Frontal cortex (tissue), 4 donors: Measurements from ENCODE around the gene SNTG2. TPM values are rescaled to one million over a fixed set of nuclear protein-coding genes. Genes with fewer than 3 reads are reported as not detected.

Experiments used
- DNase-seq, 2 donors: peaks; one replicate each; pipeline ENCODE4 v3.0.0; 2012; ENCODE audit warnings: low spot score in 2 of 2
- FAIRE-seq: peaks from 2 replicates; lab custom pipeline; 2012; peaks lifted over from hg19 to GRCh38; lab: Jason Lieb, UNC
- total RNA-seq: library from RNA; depleted of rRNA; stranded (reverse); fragments of >200 nt; gene quantifications from one replicate; pipeline ENCODE4 v1.2.3, GENCODE V29; 2014
- donor health status: control.
- donor health status: control.
- donor health status: control.

The SNTG2 gene
- total RNA-seq, 1 donor from 2014 or later: 4.5 TPM

DNA sequence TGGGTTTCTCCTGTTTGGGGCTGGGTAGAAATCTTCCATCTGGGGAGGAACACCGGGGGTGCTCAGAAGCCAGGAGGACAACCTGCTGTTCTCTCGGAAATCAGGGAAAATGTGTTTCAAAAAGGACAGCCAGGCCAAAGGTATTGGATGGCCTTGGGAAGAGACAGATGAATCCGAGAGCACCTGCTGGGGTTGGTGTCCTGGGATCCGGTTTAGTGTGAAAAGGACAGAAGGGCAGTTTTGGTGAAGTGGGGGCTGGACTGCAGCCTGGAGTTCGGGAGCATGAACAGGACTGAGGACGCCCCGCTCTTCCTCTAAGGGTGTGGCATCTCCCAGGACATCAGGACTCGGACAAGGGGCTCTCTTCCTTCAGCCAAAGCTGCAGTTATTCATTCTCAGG, 24.9 kb upstream of the SNTG2 start:
- FAIRE-seq: no peak
- no peak for DNase-seq

DNA sequence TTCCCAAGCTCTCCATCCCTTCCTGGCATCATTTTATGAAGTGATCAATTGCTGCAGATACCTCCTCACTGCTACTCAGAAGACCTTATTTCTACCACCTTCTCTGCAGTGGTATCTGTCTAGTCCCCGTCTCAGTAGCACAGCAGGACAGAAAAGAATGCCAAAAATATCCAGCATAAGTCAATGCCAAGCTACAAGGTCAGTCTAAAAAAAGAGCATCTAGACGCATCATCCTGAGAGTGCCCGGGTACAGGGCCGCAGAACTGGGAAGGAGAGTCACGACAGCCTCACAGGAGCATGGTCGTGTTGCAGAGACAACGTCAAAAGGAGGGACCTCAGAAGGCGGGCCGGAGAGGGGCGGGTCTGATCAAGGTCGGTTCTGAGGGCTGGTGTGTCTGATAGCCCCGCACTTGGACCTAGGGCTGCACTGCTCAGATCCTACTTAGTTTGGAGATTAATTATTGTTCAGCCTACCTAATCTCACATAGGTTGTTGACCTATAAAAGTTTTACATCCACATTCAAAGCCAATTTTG, 24.3 kb upstream of the SNTG2 start:
- no peak for FAIRE-seq

DNA sequence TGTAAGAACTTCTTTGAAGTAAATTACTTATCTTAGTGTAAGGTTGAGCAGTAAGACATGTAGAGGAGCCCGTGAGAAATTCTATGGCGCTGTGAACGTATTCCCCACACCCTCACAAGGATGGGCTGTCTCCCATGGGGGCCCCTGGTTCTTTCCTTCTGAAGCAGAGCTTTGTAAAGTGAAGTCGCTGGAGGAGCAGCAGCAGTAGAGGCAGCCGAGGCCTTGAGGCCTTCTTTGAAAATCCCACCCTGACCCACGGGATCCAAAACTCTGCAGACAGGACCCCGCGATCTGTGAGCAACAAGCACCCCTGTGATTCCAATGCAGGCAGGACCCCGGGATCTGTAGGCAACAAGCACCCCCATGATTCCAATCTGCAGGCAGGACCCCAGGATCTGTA, 23.8 kb upstream of the SNTG2 start:
- DNase-seq: no peak
- FAIRE-seq: no peak

More for the DNA sequence above, 24.3 kb upstream of the SNTG2 start:
- no peak for DNase-seq

DNA sequence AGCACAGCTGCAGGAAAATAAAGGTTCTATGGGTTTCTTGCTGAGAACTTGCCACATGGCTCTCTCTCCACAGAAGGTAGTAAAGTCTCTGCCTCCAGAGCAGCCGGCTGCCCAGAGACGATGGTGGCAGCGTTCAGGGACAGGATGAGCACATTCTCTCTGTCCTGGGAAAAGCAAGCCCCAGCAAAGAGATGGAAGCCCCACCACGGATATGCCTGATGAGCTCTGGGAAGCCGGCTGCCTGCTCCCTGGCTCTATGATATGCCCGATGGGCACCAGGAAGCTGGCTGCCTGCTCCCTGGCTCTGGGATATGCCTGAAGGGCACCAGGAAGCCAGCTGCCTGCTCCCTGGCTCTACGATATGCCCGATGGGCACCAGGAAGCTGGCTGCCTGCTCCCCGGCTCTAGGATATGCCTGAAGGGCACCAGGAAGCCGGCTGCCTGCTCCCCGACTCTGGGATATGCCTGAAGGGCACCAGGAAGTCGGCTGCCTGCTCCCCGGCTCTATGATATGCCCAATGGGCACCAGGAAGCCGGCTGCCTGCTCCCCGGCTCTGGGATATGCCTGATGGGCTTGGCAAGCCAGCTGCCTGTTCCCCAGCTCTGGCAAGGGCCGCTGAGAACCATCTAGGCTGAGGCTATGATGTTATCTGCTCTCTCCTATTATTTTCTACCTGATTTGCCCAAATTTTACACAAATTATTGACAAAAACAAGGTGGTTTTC, 21.5 kb upstream of the SNTG2 start:
- no peak for DNase-seq
- FAIRE-seq: no peak

DNA sequence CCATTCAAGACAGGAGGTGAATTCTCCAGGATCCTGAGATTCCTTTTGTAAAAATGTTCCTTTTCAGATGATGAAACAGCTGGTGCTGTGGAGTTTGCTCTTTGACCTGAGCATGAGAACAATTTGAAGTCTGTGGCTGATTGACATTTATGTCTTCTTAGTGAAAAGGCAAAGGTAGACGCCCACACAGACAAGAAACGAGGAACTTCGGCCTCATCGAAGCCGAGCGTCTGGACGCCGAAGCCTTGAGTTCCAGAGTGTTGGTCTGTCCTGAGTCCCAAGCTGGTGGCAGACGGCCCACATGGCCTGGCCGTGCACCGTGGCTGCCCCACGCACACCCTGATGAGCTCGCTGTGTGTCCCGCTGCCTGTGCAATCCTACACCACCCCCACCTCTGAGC, 20.7 kb upstream of the SNTG2 start:
- DNase-seq: no peak
- FAIRE-seq: no peak

DNA sequence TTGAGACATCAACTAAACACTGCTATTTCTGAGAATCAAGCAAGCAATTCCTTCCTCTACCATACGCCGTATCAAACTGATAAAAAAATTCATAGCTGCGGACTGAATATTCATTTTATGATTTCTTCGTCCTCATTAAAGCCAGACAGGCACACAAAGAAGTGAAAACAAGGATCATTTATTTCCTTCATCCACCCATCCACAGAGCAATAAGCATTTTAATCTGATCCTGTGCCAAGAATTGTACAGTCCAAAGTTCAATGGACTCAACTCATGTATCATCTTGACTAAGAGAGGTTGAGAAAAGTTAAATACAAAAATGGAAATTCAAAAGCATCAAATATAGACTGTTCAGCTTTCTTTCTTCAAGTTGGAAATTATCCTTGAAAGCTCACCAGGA, 19.7 kb upstream of the SNTG2 start:
- DNase-seq (no peak), FAIRE-seq (no peak)

DNA sequence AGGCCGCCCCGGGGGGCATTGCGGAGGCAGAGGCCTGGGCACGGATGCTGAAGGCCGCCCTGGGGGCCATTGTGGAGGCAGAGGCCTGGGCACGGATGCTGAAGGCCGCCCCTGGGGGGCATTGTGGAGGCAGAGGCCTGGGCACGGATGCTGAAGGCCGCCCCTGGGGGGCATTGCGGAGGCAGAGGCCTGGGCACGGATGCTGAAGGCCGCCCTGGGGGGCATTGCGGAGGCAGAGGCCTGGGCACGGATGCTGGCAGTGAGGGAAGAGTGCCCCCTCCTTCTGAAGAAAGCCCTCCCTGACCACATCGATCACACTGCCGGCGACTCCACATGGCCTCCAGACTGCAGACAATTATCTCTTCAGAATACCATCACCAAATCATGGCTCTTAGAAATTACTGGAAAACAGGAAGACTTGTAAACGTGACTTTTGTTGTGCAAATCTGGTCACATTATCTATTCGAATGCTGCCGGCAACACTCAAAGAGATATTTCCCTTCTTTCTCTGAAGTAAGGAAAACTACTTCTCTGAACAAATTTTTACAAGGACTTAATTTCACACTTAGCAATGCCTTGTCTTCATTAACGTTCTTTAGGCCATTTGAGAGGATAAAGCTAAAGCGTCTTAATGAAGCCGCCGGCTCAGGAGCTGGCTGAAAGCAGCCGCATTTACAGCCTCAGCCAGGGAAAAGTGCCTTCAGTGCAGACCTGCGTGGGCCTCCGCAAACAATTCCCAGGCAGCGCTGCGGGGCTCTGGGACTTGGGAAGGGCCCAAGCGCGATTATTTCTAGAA, 18.1 kb upstream of the SNTG2 start:
- FAIRE-seq (no peak), DNase-seq (no peak)

DNA sequence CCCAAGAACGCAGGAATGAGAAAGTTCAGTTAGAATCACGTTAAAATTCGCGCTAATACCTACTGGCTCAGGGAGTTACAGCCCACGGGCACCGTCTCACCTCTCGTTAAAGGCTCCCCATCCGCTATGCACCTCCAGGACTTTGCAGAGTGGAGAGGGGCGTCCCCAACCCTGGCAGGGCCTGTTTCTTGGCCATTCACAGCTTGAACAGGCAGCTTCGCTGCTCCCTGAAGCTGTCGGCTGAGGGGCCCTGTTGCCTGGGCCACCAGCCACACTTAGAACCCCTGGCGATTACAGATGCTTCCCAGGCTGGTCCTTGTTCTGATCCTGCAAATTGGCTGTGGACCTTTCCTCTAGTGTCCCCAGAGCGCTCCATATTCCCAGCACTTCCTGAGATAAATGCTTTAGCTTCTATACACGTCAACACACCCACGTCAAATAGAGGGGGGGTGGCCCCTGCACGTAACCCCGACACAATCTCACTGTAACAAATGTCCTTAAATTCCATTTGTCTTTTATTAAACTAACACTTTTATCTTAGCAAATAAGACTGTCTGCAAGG, 16.8 kb upstream of the SNTG2 start:
- no peak for FAIRE-seq
- no peak for DNase-seq

DNA sequence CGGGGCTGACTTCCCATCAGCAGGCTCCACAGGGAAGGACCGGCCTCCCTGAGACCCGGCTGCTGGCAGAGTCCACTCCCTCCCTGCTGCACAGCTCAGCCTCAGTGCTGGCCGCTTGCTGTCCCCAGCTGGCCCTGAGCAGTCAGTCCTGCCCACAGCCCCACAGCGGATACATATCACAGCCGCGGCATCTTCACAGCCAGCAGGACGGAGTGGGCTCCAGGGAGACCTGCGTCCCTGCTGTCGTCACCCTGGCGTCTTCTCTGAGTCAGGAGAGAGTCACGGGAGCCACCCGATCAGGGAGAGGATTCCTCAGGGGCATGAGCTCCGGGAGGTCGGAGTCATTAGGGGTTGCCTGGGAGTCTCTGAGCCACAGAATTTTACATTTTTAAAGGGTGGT, 13.1 kb upstream of the SNTG2 start:
- no peak for FAIRE-seq

DNA sequence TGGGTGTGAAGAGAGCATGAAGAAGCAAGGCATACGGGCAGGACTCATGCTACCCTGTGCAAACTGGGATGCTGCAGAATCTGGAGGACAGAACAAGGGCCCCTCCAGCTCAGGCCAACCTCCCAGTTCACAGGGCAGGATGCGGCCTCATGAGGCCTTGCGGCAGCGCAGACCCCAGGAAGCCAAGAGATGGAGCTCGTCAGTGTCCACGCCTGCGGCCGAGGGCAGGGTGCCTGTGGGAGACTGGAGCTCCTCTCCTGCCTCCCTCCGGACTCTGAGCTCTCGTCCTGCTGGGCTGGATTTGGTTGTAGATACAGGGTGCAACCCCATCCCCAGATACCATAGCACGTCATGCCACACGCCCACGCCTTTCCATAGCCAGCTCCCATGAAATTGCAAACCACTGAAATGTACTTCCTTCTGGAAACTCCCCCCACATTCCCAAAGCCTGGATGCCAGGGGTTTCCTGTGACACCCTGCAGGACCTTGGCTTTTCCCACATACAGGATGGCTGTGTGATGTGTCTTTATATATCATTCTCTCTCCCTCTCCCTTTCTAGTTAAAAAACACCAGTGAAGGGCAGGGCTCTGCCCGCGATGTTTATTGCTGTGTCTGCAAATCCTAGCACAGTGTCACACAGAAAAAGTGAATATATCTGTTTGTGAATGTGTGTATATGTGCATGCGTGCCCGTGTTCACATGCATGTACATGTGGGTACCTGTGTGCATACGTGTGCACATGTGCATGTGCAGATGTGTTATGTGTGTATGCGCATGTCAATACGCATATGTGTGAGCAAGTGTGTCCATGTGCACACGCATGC, 12.3 kb upstream of the SNTG2 start:
- FAIRE-seq (no peak), DNase-seq (no peak)

More for the DNA sequence above, 13.1 kb upstream of the SNTG2 start:
- DNase-seq: no peak

DNA sequence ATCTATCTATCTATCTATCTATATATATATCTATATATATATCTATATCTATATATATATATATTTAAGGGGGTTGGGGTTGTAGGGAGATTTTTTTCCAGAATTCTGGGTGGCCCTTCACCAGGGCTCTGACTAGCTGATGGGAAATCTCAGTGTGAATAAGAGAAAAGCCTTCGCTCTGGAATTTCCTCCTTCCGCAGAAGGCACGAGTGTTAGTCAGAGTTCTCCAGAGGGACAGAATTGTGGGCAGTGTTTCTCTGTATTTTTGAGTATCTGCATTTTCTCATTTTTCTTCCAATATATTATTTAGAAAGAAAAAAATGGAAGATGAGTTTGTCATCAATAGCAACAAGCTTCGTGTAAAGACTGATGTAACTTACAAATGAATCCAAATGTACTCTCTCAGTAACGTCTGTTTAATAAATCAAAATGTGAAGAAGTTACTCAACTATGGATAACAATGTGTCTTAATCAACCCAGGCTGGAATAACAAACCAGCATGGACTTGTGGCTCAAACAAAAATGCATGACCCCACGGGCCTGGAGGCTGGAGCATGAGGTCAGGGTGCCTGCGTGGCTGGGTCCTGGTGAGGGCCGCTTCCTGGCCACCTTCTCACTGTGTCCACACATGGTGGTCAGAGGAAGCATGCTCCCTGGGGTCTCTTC, 10.6 kb upstream of the SNTG2 start:
- DNase-seq (no peak), FAIRE-seq (no peak)

DNA sequence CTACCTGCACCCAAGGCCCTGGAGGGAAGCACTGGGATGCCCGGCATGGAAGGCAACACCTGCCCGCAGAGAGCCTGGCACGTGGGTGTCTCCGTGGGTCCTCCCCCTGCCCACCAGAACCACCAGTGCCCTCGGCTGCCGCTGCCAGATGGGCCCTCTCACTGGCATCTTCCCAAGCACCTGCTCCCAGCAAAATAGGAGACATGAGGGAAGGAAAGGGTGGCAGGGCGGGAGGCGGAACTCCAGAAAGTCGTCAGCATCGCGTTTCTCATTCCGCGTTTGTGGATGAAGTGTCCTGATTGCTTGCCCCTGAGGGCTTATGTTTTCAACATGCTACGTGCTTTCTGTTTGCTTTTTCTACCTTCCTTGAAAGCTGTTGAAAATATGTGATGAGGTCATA, 8.8 kb upstream of the SNTG2 start:
- no peak for DNase-seq
- FAIRE-seq: no peak

DNA sequence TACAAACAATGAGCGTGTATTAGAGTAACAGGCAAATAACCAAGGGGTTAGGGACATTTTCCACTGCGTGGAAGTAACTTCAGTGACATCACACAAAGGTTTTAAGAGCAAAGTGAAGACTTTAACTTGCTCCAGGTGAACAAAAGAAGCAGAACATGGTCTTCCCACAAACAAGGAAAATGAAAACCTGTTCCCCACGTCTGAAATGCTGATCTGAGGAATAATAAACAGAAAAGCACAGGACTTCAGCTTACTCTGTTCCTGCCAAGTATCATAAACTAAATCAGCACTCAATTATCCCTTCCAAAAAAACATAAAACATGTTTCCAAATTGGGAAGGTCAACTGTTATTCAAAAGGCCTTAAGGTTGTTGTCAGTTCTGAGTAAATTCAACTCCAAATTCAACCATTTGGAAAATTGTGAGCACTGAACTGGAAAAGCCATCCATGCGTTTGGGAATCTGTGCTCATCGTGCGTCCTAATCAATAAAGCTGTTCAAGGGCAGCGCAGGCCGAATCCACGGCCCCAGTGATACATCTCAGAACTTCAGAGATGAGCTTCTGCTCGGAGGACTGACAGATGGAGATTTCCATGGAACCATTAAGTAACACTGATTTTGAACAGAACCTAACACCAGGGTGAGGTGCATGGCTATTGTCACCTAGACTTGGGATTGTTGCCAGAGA, 7.7 kb upstream of the SNTG2 start:
- DNase-seq (no peak), FAIRE-seq (no peak)

DNA sequence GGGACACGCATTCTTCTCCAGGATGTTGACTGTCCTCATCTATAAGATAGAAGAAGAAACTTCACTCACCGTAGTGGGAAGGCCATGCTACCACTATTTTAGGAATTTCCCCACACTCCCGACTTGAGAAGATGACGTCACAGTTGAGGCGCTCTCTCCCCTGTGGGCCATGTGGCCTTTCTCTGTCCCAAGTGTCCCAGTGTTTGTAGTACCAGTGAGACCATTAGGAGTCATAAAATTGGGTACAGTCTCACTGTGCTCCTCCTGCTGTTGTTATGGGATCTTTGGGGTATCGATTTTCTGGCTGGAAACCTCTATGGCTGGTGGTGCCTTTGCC, 7.2 kb upstream of the SNTG2 start:
- DNase-seq (no peak), FAIRE-seq (no peak)

DNA sequence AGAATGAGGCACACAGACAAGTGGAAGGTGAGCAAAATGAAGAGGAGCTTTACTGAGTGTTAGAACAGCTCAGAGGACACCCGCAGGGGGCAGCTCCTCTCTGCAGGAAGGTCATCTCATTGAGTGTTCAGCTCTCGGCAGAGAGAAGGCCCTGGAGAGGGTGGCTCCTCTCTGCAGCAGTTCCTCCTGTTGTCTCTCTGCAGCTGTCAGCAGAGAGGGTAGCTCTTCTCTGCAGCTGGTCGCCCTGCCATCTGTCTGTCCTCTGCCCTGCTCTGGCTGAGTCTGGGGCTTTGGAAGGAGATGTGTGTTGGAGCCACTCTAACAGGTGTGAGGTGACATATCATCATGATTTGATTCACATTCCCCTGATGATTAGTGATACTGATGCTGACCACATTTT, 6.8 kb upstream of the SNTG2 start:
- DNase-seq (no peak), FAIRE-seq (no peak)

DNA sequence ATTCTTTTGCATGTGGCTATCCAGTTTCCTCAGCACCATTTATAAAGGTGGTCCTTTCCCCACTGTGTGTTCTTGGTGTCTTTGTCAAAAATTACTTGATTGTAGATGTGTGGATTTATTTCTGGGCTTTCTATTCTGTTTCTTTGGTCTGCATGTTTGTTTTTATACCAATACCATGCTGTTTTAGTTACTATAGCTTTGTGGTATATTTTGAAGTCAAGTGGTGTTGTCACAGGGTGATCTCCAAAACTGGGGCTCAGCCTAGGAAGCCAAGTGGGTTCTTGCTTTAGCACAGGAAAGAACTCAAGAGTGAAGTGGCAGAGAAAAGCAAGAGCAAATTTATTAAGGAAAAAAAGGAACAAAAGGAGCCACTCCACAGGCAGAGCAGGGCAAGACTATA, 6.0 kb upstream of the SNTG2 start:
- FAIRE-seq: no peak

DNA sequence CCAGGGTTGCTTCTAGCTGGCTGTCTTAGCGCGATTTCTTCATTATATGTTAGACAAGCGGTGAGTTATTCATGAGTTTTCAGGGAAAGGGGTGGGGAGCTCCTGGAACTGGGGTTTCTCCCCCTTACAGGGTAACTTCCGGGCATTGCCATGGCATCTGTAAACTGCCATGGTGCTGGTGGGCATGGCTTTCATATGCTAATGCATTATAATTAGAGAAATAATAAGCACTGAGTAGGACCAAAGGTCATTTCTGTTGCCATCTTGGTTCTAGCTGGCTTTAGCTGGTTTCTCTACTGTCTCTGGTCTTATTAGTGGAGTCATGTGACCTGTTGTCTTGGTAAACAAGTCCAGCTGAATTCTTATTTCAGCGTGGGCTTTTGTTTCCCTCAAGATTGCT, 5.5 kb upstream of the SNTG2 start:
- FAIRE-seq (no peak), DNase-seq (no peak)

More for the DNA sequence above, 6.0 kb upstream of the SNTG2 start:
- DNase-seq: no peak

DNA sequence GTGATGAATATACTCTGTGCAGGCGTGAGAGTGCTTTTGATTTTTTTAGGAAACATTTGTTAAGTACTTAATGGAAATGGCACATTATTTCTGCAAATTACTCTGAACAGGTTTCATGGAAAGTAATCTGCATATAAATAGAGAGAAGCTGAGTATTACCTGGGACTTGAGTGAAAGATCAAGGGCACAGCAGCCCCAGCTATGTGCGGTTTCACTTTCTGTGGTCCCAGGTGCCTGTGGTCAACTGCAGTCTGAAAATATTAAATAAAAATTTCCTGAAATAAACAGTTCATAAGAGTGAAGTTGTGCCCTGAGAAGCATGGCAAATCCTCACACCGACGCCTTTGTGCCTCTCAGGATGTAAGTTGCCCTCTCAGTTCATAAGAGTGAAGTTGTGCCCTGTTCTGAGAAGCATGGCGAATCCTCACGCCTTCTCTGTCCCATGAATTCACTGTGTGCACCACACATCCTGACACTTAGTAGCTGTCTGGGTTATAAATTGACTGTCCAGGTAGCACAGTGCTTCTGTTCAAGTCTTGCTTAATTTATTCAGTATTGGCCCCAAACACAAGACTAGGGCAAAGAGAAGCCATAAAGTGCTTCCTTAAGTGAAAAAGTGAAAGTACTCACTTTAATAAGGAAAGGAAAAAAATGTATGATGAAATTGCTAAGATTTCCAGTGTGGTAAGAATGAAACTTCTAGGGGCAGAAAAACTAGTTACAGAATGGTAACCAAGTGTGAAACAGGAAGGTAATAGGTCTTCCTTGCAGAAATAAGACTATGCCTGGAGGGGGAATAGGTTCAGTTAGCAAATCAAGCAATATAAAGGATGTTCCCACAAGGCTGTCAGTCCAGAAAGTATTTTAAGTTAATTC, 4.3 kb upstream of the SNTG2 start:
- no peak for FAIRE-seq
- no peak for DNase-seq
